H1 (cell line): ENCODE data around the gene PRMT5. TPM values are rescaled to one million over a fixed set of nuclear protein-coding genes. Genes with fewer than 3 reads are reported as not detected.

ENCODE experiments used
- ASH2L ChIP-seq: fragments of 200-600, 300-600 bp; sonication (generic); IDR thresholded peaks from one replicate; pipeline ENCODE4 v1.7.1; 2017; ENCODE audit warnings: low read length
- polyA plus RNA-seq, 7 experiments: library from polyadenylated mRNA; depleted of rRNA in 3 of 7; stranded (reverse) in 5 of 7; unstranded in 2 of 7; fragments of >200 nt in 5 of 7; fragments of 200-250 nt in 2 of 7; gene quantifications; 1 replicate in 5 of 7; 2 replicates in 1 of 7; 4 replicates in 1 of 7; pipeline versions ENCODE4 v1.2.1 to v1.2.3, GENCODE V29; 2011 to 2013; ENCODE audit warnings: missing spikeins in 2 of 7, mixed read lengths in 2 of 7
- total RNA-seq: library from RNA; stranded (reverse); fragmentation: NEBNext Ultra II Directional; extraction: Animal tissue kit (Norgen Biotek cat#: 25700); gene quantifications from 2 replicates; pipeline ENCODE4 v1.2.1, GENCODE V29; 2021

PRMT5 gene
- total and polyA plus RNA-seq, 2 of the 8 experiments (the other 6 are each of a cell fraction or from before 2014, with no cell fraction given): 171 to 402 TPM

GRCh38 chr14:22896760-22897159 is 32.4 kb downstream of the PRMT5 start (continued):
- TF ChIP-seq ASH2L: no peak
- TF ChIP-seq, all 59 proteins: peak for 0
